ENCODE data around the gene CCDC126.
"Not testable (repeated sequence)": the region's sequence is repeated elsewhere in the genome, so short reads cannot be mapped to it uniquely, and the experiment has no call there.

The CCDC126 gene, protein sequence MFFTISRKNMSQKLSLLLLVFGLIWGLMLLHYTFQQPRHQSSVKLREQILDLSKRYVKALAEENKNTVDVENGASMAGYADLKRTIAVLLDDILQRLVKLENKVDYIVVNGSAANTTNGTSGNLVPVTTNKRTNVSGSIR

DNA sequence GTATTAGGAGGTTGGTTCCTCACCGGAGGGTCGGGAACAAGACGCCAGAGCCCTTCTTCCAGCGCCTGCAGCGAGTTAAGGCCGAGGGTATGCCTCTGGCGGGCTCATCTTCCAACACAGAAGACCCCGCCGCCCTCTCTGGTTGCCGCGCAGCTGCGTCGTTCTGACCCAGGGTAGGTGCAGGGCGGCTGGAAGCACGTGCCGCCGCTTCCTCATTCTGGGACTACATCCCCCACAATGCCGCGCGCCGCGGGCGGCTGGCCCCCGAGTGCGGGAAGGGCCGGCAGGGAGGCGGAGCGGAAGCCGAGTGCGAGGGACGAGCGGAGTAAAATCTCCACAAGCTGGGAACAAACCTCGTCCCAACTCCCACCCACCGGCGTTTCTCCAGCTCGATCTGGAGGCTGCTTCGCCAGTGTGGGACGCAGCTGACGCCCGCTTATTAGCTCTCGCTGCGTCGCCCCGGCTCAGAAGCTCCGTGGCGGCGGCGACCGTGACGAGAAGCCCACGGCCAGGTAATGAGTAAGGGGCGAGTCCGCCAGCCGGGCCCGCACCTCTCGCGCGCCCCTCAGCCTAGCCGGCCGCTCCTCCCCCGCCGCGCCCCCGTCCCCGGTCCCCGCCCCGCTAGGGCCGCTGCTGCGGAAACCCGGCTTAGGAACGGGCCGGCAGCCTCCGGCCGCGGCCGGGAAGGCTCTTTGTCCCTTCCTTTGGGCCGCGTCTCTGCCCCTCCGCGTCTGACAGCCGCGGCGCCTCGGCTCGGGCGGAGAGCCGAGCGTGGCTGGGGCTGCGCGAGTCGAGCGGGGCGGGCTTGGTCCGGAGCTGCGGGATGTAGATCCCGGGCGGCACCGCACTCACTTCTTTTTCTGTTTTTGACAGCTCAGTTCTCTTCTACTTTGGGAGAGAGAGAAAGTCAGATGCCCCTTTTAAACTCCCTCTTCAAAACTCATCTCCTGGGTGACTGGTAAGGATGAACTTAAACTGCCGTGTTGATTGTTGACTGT is at the start of gene CCDC126:
Gene CCDC126 (plus strand): TSS at position 289 of the 998 bp plus-strand sequence. CDS start 13,934 bp downstream, outside the sequence.
- DNase-seq: peak; percentile 84

DNA sequence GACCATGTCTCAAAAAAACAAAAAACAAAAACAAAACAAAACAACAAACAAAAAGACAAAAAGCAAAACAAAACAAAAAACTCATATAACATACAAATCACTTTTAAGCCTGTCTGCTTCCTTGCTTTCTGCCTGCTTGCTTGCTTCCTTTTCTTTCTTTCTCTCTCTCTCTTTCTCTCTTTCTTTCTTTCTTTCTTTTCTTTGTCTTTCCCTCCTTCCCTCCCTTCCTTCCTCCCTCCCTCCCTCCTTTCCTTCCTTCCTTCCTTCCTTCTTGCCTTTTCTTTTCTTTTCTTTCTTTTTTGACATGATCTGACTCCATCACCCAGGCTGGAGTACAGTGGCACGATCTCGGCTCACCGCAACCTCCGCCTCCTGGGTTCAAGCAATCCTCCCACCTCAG is 49.5 kb upstream of the CCDC126 start:
- no peak for DNase-seq

DNA sequence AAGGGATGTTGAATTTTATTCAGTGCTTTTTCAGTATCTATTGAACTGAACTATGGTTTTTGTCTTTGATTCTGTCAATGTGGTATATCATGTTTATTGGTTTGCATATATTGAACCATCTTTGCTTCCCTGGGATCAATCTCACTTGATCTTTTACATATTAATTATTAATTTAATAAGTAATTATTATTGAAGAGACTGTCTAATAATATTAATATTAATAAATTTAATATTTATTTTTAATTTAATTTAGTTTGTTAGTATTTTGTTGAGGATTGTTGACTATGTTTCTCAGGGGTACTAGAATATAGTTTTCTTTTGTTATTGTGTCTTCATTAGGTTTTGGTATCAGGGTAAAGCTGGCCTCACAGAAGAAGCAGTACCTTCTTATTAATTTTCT is 38.9 kb upstream of the CCDC126 start:
- DNase-seq: no peak

DNA sequence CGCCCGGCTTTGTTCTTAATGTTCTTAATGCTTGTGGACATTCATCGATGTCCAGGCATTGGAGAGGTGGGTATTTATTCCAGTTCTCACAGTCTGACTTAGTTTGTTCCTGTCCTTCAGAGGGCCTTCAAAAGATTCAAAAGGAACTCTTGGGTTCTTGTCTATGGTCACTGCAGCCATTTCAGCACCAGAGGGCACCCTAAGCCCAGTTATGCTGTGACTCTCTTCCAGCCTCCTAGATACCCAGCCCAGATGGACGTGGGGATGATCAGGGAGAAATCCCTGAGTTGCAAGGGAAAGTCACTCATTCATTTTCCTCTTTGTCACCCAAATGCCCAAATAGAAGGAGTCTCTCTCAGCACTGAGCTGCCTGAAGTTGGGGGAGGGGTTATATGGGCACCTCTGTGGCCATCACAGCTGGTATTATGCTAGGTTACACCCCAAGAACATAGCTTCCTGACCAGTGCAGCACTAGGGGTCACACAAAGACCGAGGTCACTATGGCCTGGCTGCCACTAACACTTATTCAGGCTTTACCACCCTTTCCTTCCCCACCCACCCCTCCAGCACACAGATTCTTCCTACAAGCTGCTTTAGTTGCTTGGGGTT is 26.5 kb upstream of the CCDC126 start:
- DNase-seq: peak; percentile 71

DNA sequence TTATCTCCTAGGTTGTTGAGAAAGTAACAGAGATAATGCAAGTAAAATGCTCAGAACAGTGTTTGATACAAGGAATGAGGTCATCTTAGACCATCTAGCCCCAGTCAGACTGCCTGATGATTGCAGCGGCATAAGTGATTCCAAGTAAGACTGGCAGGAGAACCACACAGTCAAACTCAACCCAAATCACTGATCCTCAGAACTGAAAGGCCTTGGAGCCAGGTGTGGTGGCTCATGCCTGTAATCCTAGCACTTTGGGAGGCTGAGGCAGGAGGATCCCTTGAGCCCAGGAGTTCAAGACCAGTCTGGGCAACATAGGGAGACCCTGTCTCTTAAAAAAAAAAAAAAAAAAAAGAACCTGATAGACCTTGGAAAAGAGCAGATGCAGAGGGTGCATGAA is 15.2 kb upstream of the CCDC126 start:
- DNase-seq: not testable (repeated sequence)

DNA sequence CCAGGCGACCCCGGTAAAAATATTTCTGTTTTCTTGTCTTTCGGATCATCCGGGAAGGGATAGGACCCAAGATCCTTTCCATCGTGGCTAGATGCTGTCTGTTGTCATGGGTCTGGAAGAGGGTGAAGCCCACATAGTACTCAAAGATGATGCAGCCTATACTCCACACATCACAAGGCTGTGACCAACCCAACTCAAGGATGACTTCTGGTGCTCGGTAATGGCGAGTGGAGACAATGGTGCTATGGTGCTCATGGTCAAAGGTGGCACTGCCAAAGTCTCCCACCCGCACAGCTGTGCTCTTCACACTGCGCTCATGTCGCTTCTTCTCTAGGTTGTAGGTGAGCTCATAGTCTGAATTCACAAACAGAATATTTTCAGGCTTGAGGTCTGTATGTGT is 11.9 kb upstream of the CCDC126 start:
- not testable (repeated sequence) for DNase-seq

DNA sequence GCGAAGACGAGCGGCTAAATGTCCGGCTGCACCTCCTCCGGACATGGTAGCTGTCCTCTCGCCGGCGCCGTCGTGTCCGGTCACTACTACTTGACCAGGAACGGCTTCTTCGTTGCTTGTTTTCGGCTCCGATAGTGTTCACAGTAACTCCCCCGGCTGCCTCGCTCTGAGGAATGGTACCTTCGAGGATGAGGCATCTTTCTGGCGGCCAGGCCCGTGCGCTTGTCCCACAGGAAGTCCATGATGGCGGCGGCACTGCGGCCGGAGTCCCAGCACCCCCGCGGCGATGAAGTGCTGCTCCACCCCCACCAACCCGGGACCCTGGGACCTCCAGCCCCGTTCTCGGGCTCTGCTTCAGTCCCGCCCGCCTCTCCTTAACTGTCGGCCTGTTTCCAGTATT is 11.0 kb upstream of the CCDC126 start:
- no peak for DNase-seq

DNA sequence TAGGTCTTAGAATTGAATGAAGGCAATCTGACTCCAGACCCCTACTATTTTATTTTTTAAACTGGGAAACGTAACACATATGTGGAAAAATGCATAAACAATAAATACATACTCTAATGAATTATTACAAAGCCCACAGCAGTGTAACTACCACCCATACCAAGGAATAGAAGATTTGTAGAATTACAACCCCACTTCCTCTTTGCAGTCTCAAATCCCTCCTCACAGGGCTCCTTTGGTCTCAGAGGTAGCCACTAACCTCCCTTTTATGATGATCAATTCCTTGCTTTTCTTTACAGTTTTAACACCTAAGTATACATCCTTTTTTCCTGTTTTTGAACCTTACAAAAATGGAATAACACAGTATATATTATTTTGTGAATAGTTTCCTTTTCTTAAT is 6.7 kb upstream of the CCDC126 start:
- DNase-seq: no peak

DNA sequence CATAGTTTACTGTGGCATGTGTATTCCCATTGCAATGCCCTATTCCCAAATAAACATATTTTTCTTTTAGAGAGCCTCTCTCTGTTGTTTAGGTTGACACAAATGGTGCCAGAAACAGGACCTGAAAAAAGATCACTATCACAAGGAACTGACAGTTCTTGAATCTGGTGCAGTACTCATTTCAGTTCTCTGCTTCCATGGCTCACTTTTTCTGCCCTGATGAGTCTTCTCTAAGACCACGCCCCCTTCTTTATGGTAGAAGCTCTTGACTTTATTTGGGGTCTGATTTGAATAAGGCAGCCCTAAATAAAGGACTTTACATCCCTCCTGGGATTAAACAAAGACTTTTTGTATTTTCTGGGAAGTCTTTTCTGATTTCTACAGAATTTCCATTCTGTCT is 3.5 kb upstream of the CCDC126 start:
- no peak for DNase-seq

DNA sequence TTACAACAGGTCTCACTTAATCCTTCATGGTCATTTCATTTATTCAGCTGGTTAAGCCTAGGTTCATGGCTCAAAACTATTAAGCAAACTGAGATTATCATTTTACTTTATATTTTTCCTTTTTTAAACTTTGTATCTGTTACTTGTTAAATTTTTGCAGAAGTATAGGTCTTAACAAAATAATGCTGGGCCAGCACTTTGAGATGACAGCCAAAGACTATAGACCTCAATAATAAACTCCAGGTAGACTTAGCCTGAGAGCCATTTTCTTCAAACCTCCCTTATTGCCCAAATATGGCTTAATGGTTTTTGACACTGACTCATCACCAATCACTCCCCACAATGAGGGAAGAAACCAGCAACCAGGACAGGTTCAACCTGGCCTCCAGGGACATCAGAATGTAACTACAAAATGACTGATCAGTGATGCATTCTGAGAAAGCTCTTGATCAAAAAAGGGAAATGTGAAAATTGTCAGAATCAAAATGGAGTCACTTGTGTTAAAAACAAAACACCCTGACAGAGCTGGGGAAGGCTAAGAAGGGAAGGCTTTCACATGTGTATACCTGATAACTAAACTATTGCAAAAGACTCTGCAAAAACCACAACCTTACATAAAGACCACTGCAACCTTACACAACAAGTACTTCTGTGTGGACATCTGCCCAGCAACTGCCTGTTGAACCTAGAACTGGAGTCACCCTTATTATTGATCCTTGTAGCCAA is 2.1 kb upstream of the CCDC126 start:
- DNase-seq: no peak

DNA sequence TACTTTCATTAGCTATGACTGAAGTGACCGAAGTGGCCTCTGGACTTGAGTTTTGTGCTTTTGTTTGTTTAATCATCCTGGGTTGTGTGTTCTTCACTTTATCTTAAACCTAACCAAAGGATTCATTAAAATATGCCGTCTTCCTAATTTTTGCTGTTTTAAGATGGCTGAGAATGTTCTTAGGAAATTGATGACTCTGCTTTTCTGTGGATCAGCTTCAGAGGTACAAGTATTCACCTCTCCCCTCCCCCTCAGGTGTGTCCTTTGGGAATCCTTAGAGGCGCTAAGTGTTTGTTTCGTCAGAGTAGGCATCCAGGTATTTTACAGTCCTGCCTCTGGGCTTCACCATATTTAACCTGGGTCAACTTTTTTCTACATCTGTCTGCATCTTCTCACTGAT is 1.1 kb downstream of the CCDC126 start:
- DNase-seq: no peak

DNA sequence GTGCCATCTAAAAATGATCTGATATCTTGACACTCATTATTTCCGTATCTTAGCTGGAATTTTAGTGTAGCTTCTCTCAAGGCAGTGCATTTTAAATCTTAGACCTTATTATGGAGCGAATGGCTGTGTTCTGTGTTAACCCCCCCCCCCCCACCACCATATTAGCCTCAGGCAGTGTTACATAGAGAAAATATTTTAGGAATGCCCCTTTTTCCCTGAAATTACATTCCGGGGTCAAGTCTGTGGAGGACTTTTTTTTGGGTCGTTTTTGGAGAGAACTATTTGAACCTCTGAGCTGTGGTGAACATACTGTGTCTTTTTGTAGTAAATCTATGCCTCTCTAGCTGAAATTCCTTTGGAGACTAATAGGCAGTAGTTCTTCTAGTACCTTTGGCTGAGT is 3.1 kb downstream of the CCDC126 start:
- no peak for DNase-seq

DNA sequence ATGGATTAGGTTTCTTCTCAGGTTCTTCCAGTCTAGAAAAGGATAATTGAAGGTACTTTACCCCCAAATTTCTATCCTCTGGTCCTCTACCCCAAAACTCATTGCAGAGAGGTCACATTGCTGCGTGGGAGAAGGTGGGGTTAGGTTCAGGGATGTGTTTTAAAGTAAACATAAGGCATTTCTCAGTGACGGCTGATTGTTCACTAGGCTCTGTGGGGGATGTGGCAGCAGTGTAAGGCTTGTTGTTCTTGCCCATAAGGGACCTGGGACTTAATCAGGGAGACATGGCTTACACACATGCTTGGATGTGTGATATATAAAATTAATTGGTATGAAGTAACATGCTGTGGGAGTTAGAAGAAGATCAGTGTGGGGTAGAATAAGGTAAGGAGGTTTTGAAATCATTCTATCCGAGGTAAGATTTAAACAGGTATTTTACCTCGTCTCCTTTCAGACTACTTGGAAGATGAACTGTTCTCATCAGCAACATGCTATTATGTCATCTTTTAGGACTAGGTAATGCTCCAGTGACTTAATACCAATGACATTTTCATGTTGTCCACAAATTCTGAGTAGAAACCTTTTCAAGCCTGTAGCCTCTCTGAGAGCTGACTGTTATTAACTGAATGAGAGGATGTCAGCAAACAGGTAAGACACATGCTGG is 6.6 kb downstream of the CCDC126 start:
- no peak for DNase-seq

DNA sequence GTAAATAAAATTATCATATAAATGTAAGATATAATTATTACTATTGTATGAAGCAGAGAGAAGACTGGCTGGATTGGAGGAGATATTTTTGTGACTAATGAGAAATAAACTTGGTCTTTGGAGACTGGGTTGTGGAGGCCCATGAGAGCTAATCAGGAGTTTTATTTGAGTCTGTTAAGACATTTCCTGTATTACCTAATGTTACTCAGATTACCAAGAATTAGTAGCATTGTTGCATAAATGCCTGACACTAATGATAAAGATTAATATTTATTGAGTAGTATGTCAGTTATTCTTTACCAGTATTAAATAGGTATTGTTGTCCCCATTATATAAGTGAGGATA is 7.1 kb downstream of the CCDC126 start:
- DNase-seq: no peak

DNA sequence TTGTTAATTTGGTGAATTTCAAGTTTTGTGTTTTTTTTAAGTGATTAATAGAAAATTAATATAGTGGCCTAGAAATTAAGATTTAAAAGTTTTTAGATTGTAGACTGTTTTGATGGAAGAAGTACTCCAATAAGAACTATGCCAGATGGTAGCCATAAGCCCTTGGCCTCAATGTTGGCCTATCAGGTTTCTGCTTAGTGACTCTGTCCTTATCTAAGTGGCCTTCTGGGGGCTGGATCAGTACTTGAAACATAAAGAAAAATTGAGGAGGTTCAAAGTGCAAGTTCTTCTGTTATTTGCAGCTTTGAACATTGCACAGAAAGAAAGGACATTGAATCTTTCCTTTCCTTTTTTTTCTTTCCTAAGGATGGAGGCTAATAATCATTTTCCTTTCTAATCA is 9.9 kb downstream of the CCDC126 start:
- no peak for DNase-seq

DNA sequence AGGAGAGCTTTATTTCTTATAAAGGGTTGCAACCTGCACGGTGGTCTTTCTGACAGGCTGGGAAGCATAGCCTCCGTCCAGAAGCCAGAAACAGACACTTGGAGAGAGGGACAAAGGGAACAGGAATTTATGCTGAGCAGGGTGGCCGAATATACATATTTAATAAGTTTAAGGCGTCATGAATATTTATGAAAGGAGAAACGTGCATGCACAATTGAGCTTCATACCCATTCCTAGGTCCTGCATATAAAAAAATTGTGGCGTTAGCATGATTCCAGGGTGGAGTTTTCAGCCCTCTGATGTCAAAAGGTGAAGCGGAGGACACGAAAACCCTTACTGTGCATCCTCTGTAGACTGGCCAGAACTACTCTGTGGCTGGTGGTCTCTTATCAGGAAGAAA is 10.7 kb downstream of the CCDC126 start:
- DNase-seq: no peak

DNA sequence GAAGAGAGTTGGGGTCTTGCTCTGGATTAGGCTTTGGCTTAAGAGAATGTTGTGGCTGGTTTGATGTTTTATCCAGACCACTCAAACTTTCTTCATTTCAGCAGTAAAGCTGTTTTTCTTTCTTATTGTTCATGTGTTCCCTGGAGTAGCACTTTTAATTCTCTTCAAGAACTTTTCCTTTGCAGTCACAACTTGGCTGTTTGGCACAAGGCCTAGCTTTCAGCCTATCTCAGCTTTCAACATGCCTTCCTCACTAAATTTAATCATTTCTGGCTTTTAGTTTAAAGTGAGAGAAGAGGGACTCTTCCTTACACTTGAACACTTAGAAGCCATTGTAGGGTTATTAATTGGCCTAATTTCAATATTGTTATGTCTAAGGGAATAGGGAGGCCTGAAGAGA is 18.1 kb downstream of the CCDC126 start:
- DNase-seq: no peak

DNA sequence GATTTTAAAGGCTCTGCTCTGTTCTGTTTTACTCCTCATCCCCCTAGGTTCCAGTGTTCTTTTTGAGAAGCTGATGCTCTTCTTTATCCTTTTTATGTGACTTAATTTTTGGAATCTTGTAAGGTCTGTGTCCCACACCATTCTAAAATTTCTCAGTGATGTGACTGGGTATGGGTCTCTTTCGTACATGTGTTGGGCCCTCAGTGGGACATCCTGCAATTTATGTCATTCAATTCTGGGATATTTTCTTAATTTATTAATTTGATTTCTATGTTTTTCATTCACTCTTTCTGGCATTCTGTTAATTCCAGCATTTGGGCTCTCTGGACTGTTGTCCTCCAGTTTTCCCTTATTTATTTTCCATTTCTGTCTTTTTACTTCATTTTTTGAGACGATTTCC is 19.4 kb downstream of the CCDC126 start:
- DNase-seq: no peak

DNA sequence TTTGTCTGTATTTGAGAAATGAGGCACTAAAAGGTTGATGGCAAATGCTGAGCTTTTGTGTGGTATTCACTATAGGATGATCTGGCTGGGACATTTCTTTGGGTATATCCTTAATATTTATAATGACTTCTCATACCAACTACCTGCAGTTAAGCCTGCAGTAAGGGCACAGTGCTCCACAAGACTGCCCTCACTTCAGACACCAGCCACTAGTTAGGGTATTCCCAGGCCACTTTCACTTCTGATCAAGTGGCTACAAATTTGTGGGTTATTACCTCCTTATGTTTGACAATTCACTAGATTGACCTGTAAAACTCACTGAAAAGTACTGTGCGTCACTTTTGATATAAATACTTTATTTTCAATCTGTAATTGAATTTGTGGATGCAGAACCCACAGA is 20.3 kb downstream of the CCDC126 start:
- no peak for DNase-seq

DNA sequence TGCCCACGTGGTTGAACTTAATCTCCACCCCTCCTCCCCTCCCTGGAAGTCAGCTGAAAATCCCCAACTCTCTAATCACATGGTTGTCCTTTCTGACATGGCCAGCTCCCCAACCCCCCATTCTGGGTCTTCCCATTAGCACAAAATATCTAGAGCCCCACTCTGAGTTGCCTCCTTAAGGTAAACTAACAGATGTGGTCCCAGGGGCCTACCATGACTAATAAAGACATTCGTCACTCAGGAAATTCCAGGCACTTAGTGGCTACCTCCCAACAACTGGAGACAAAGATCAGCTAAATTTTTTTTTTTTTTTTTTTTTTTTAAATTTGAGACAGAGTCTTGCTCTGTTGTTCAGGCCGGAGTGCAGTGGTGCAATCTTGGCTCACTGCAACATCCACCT is 21.1 kb downstream of the CCDC126 start:
- DNase-seq: no peak

DNA sequence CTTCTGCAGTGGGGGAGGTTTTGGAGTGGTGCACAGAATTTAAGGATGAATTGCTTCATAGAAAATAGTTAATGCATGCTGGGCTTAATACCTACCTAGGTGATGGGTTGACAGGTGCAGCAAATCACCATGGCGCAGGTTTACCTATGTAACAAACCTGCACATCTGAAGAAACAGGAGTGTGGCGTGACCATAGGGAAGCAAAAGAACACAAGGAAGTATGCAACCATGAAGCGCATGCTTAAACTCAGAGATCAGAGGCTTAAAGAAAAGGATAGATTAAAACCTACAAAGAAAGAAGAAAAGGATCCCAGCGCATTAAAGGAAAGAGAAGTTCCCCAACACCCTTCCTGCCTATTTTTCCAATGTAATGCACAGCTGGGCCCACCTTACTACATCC is 22.0 kb downstream of the CCDC126 start:
- DNase-seq: no peak

DNA sequence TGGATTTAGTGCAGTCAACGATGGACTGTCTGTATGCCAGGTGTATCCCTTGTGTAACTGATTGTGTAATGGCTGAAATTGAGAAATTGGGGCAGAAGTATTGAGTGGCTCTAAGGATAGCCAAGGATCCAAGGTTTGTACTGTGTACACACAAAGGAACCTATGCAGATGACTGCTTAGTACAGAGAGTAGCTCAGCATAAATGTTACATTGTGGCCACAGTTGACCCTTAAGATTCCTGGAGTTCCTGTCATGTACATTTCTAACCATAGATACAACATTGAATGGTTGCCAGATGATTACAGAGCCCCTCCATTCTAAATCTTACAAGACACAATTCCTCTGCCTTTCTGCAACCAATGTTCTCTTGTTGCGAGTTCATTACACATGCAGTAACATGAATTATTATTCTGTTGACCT is 25.3 kb downstream of the CCDC126 start:
- DNase-seq: no peak

DNA sequence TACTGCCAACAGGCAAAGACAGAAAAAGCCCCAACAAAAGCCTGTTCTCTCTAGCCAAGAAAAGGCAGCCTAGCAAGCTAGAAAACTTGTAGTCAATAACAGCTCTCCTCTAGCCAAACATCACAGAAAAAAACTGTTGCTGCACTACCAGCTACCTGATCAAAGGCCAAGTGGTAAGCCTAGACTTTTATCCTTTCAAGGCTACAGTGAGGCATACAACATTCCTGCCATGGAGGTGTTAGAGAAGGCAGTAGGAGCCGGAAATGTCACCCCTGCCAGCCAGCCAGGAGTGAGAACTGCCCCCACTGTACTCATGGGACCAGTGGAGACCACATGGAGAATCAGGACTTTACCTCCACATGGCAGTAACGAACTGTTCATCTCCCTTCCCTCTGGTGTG is 31.2 kb downstream of the CCDC126 start:
- no peak for DNase-seq

Measured in CD4-positive, alpha-beta T cell treated with Interleukin-21 for 1 hour (primary cell).